Suppressor macrophage (primary cell): ENCODE results near the gene CEACAM19.
"Not testable (repeated sequence)": the region's sequence is repeated elsewhere in the genome, so short reads cannot be mapped to it uniquely, and the experiment has no call there.

Experiments
- DNase-seq, 4 experiments: peaks; one replicate each; pipeline ENCODE4 v3.0.0-alpha.2; 2020 to 2022

The CEACAM19 gene

GRCh38 chr19:44677019-44677811, 5.9 kb downstream of the CEACAM19 start:
- peak in 3 of 4 experiments; percentile 30 to 52 (median 50) for DNase-seq

GRCh38 chr19:44680536-44680935, 9.3 kb downstream of the CEACAM19 start:
- no peak for DNase-seq

GRCh38 chr19:44681992-44682790, 10.9 kb downstream of the CEACAM19 start:
- DNase-seq, result no peak

GRCh38 chr19:44682807-44683206, 11.5 kb downstream of the CEACAM19 start:
- peak in 3 of 4 experiments; percentile 19 to 41 (median 23) for DNase-seq

- peak in 1 of 4 experiments; percentile 17 for DNase-seq
Measured at GRCh38 chr19:44683434-44684210, 12.3 kb downstream of the CEACAM19 start.

GRCh38 chr19:44684396-44684795, 13.1 kb downstream of the CEACAM19 start:
- DNase-seq, result not testable (repeated sequence)

- peak; percentile 69 to 87 (median 78) for DNase-seq
Measured at GRCh38 chr19:44684892-44685863, 13.9 kb downstream of the CEACAM19 start.

GRCh38 chr19:44685877-44686276, 14.6 kb downstream of the CEACAM19 start:
- DNase-seq, result peak; percentile 69 to 89 (median 82)

GRCh38 chr19:44686896-44687295, 15.6 kb downstream of the CEACAM19 start:
- DNase-seq, result no peak

GRCh38 chr19:44687888-44688287, 16.6 kb downstream of the CEACAM19 start:
- peak; percentile 47 to 72 (median 64) for DNase-seq

GRCh38 chr19:44689290-44690130, 18.2 kb downstream of the CEACAM19 start:
- peak; percentile 70 to 91 (median 79) for DNase-seq

GRCh38 chr19:44690131-44690440, 18.8 kb downstream of the CEACAM19 start:
- no peak for DNase-seq

GRCh38 chr19:44692379-44692721, 21.1 kb downstream of the CEACAM19 start:
- peak in 1 of 4 experiments; percentile 18 for DNase-seq

- DNase-seq, result peak in 3 of 4 experiments; percentile 24 to 50 (median 46)
Measured at GRCh38 chr19:44694184-44694579, 22.9 kb downstream of the CEACAM19 start.

- DNase-seq, result no peak
Measured at GRCh38 chr19:44696939-44697669, 25.8 kb downstream of the CEACAM19 start.

GRCh38 chr19:44697670-44698034, 26.4 kb downstream of the CEACAM19 start:
- DNase-seq, result no peak

GRCh38 chr19:44698492-44699201, 27.4 kb downstream of the CEACAM19 start, which contains the start of gene CEACAM16:
TSS of gene CEACAM16 (plus strand) at chr19:44699151. CDS start at chr19:44701457, 2,306 bp downstream.
- no peak for DNase-seq

GRCh38 chr19:44700547-44700946, 29.3 kb downstream of the CEACAM19 start:
- no peak for DNase-seq

GRCh38 chr19:44701228-44701627, 29.9 kb downstream of the CEACAM19 start:
- no peak for DNase-seq
